Breast epithelium (tissue), 3 donors: ENCODE data around the gene LIPH.

Experiments
- CTCF ChIP-seq, 3 donors: fragments of 450-650 bp; IDR thresholded peaks; one replicate each; pipeline ENCODE4 v1.5.1; 2016 to 2017; ENCODE audit warnings: antibody characterized with exemption in 3 of 3, mild to moderate bottlenecking in 3 of 3, moderate library complexity in 3 of 3
- POLR2A ChIP-seq: fragments of 450-650 bp; IDR thresholded peaks from one replicate; pipeline ENCODE4 v1.6.1; 2016; ENCODE audit warnings: antibody characterized with exemption, mild to moderate bottlenecking, moderate library complexity
- POLR2AphosphoS5 ChIP-seq, 3 donors: sonication (generic); formaldehyde crosslinking; IDR thresholded peaks; one replicate each; pipeline ENCODE4 v1.6.1; 2017; ENCODE audit warnings: antibody characterized with exemption in 3 of 3

GRCh38 chr3:185470323-185470722, 82.1 kb downstream of the LIPH start:
- TF ChIP-seq POLR2AphosphoS5 (IDR thresholded peaks at IDR 0.05) = no peak
- no peak for TF ChIP-seq POLR2A
- no peak for TF ChIP-seq CTCF (IDR thresholded peaks at IDR 0.05)
